GM18517 (cell line): ENCODE results near the gene WWOX.

ENCODE experiments used
- ATAC-seq: cut with Tn5 transposase; IDR thresholded peaks from one replicate; pipeline ENCODE4 v1.9.1; 2021; ENCODE audit warnings: mild to moderate bottlenecking, moderate library complexity; ENCODE audit not compliant: unreplicated experiment

Gene WWOX

DNA sequence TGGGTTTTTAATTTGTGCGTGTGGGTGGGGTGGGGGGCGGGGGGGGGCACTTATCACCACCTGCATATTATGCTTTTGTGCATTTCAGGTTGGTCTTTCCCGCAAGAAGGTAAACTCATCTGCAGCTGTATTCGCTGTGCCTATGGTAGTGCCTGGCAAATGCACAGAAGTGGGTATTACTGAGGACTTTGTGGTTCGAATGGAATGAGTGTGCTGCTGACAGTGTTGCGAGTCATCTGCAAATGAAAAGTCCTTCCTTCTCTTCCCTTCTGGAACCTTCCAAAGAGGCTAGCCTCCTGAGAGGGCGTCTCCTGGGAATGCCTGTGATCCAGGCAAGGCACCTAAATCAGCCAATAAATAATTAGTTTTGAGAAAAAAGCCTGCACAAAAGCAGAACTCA lies 968.1 kb downstream of the WWOX start:
- no peak for ATAC-seq

DNA sequence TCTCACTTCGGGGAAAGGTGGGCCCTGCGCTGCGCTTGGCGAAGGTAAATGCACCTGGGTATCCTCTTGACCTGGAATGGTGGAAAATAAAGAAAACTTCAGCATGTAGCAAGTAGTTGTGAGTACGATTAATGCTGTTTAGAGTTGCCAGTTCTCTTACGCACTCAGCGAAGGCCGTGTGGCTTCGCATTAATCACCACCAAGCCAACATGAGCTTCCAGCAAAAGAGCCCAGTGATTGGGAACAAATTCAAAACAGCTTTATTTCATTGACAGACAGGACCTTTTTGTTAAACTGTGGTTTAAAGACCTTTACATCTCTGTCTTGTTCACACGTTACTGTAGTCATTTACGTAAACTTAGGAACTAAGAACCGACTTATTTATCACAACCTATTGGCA lies 969.7 kb downstream of the WWOX start:
- ATAC-seq, result no peak

GRCh38 chr16:79069633-79070032 lies 970.2 kb downstream of the WWOX start:
- no peak for ATAC-seq

- ATAC-seq, result no peak
Observed at GRCh38 chr16:79071424-79071823, 972.0 kb downstream of the WWOX start.

DNA sequence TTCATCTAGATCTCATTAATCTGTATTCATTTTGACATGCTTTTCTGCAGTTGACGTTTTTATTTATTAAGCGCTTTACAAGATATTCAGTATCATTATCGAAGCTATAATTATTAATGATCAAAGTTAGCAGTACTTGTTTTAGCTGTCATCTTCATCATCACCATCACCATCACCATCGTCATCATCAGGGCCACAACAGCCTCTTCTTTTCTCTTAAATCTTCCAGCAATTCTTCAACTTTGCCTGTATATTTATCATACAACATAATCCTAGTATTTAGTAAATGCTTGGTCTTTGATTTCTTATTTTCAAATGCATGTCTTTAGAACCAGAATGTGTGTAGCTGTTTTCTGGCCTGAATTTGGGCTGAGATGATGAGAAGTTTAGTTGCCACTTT lies 973.1 kb downstream of the WWOX start:
- no peak for ATAC-seq

DNA sequence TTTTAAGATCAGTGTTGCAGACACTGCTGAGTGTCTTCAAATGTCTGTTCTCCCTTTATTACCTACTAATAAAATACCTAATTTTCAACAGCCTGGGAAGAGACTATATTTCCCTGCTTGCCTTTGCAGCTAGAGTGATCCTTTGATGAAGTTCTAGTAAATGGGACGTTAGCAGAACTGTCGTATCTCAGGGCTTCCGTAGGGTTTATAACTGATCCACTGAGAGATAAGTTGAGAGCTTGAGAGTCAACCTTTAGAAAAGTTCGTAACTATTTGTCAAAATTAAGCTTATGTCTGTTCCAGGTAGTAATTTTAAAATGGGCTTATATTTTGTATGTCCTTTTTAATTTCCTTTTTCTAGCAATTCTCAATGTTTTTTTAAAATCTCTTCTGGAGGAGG lies 974.1 kb downstream of the WWOX start:
- no peak for ATAC-seq

DNA sequence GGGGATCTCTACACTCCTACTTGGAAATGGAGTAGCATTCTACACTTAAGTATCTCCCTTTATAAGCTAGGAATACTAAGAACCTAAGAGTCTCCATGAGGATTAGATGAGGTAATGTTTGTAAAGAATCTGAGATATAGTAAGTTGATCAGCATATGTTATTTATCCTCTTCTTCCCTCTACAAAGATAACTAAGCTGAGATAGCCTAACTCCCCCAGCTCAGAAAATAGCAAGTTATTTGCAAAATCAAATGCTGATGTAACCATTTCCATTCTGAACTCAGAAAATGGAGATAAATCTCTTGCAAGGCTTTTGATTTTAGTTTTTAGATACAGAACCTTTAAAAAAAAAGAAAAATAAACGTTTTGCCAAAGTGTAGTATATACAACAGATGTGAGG lies 975.1 kb downstream of the WWOX start:
- no peak for ATAC-seq

GRCh38 chr16:79074951-79075350 lies 975.5 kb downstream of the WWOX start:
- no peak for ATAC-seq

GRCh38 chr16:79076047-79076767 lies 976.8 kb downstream of the WWOX start:
- ATAC-seq, result no peak

GRCh38 chr16:79077346-79077745 lies 977.9 kb downstream of the WWOX start:
- ATAC-seq, result no peak

DNA sequence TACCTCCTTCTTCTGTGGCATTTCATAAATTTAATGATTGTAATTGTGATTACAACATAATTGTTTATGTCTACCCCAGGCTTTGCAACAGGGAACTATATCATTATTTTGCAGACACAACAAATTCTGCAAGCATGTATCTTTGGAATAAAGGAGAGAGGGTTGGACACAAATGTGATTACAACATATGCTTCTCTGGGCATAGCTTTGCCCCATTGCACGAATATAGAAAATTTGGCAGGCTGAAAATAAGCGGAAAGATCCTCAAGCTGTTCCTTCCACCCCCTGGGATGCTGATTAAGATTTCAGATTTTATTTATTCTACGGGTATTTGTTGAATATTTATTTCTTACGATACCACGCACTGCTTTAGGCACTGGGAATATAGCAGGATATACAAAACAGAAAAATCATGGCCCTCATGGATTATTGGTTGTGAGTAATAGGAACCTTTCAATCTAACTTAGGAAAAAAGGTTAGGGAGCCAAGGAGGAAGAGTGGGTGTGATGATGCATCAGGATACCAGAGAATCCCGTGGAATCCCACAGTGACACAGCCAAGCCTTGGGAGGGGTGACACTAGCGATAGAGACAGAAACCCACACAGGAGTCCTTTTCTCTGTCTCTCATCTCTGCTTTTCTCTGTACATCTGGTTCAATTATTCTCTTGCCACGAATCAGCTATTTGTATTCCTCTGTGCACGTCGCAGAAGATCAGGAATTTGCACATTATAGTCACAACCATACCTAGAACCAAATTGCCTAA lies 980.4 kb downstream of the WWOX start:
- ATAC-seq, result no peak

DNA sequence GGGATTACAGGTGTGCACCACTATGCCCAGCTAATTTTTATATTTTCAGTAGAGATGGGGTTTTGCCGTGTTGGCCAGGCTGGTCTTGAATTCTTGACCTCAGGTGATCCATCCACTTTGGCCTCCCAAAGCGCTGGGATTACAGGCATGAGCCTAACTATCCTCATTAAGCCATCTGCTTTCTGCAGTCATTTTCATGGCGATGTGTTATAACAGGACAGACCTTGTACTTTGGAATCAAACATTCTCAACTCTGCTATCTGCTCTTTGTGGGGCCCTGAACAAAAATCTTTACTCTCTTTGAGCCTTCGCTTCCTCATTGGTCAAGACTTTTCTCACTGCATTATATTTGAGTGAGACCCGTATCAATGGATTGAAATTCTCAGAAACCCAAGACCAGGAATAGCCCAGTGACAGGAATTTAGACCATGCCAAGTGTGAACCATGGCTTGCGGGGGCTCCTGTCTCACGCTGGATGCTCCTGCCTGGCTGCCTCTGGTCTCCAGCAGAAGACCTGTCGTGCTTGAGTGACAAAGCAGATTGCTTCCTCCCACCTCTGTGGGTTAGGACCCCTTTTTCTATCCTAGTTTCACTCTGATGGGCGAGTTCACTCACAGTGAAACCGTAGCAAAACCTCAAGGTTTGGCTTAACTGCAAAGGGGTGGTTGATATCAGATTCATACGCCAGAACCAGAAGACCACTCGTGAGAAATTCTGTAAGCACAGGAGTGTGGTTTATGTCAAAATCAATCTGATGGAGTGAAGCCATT lies 982.0 kb downstream of the WWOX start:
- ATAC-seq, result no peak

- ATAC-seq, result no peak
Observed at GRCh38 chr16:79082970-79083369, 983.5 kb downstream of the WWOX start.

- no peak for ATAC-seq
Observed at GRCh38 chr16:79083508-79084299, 984.2 kb downstream of the WWOX start.

DNA sequence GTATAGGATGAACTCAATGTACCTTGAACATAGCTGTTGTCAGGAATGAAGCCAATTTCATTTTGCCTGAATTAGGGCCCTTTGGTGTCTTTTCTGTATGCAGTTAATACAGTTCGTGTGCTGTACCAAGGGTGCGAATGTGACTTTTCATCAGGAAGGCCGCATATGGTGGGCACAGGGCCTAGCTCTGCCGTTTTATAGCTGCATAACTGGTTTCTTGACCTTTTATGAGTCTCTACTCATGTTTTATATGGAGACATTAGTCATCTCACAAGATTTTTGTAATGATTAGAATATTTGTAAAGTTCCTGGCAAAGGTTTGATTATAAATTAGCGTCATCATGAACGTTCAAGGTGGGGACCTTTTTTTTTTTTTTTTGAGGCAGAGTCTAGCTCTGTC lies 989.5 kb downstream of the WWOX start:
- ATAC-seq, result no peak

DNA sequence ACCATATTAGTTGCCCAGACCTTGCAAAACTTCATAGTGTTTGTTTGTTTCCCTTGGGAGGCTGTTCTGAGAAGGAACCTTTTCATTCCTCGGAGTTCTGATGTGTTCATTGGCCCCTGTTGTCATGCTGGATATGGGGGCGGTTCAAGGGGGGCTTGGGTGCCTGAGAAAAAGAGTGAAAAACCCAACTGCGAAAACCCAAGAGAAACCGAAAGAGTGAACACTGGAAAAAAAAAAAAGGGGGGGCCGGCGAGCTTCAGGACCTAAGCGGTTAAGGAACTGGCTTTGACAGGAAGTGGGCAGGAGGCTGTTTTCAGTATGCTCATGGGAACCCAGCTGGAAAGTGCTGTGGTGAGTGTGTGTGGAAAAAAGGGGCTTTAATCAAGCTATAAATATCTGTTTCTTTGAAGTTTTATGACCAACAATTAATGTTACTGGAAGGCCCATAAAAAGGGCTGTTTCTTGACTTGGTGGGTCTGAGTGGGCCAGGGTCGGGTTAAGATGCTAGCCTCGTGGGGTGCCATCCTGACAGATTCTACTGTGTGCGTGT lies 990.4 kb downstream of the WWOX start:
- no peak for ATAC-seq

- ATAC-seq, result no peak
Observed at GRCh38 chr16:79090966-79091365, 991.5 kb downstream of the WWOX start.

GRCh38 chr16:79092846-79093245 lies 993.4 kb downstream of the WWOX start:
- ATAC-seq, result no peak

GRCh38 chr16:79093554-79093967 lies 994.1 kb downstream of the WWOX start:
- no peak for ATAC-seq

- ATAC-seq, result no peak
Observed at GRCh38 chr16:79096246-79096645, 996.8 kb downstream of the WWOX start.

GRCh38 chr16:79097166-79097565 lies 997.7 kb downstream of the WWOX start:
- ATAC-seq, result no peak
